HepG2 (cell line): Measurements from ENCODE around the gene NPC1. TPM values are rescaled to one million over a fixed set of nuclear protein-coding genes. Genes with fewer than 3 reads are reported as not detected.

ENCODE experiments used
- AHR ChIP-seq: IDR thresholded peaks from 2 replicates; pipeline ENCODE4 v1.6.1; 2018; ENCODE audit warnings: missing genetic modification reagents, missing compliant biosample characterization
- EED ChIP-seq: sonication (generic); formaldehyde crosslinking; IDR thresholded peaks from 2 replicates; pipeline ENCODE4 v1.5.0; 2020; ENCODE audit warnings: mild to moderate bottlenecking, missing genetic modification reagents
- FIP1L1 ChIP-seq: fragments of 200-400 bp; formaldehyde crosslinking; IDR thresholded peaks from 2 replicates; pipeline ENCODE4 v1.6.1; 2018; ENCODE audit warnings: low read depth, mild to moderate bottlenecking, low read length, moderate library complexity, borderline replicate concordance; ENCODE audit not compliant: insufficient read depth
- HCFC1 ChIP-seq: fragments of 150-350 bp; IDR thresholded peaks from 2 replicates; pipeline ENCODE4 v1.6.1; 2014; ENCODE audit warnings: low read depth, low read length
- IRX3 ChIP-seq: sonication (generic); formaldehyde crosslinking; IDR thresholded peaks from 2 replicates; pipeline ENCODE4 v1.8.1; 2023; ENCODE audit warnings: mild to moderate bottlenecking, low read depth, missing genetic modification reagents, borderline replicate concordance
- MIXL1 ChIP-seq: IDR thresholded peaks from 2 replicates; pipeline ENCODE4 v1.6.1; 2016
- RAD21 ChIP-seq: fragments of 450-650 bp; formaldehyde crosslinking; IDR thresholded peaks from 2 replicates; pipeline ENCODE4 v1.5.0; 2020; ENCODE audit warnings: mild to moderate bottlenecking
- REPIN1 ChIP-seq: sonication (generic); formaldehyde crosslinking; IDR thresholded peaks from 2 replicates; pipeline ENCODE4 v1.8.0; 2022; ENCODE audit warnings: missing genetic modification reagents, low read depth, mild to moderate bottlenecking, borderline replicate concordance
- RXRB ChIP-seq: IDR thresholded peaks from 2 replicates; pipeline ENCODE4 v1.6.1; 2016; ENCODE audit warnings: borderline replicate concordance, missing genetic modification reagents, missing compliant biosample characterization
- ZBTB1 ChIP-seq: sonication (generic); formaldehyde crosslinking; IDR thresholded peaks from 2 replicates; pipeline ENCODE4 v1.4.0; 2020; ENCODE audit warnings: missing genetic modification reagents, borderline replicate concordance
- ZMYM3 ChIP-seq: sonication (generic); formaldehyde crosslinking; IDR thresholded peaks from 2 replicates; pipeline ENCODE4 v1.5.1; 2020; ENCODE audit warnings: mild to moderate bottlenecking, missing genetic modification reagents
- ZNF121 ChIP-seq: sonication (generic); formaldehyde crosslinking; IDR thresholded peaks from 2 replicates; pipeline ENCODE4 v1.5.0; 2020; ENCODE audit warnings: mild to moderate bottlenecking, missing genetic modification reagents
- ZNF205 ChIP-seq: IDR thresholded peaks from 2 replicates; pipeline ENCODE4 v1.6.1; 2018; ENCODE audit warnings: missing biosample characterization, missing genetic modification reagents
- ZNF207 ChIP-seq: fragments of 450-650 bp; IDR thresholded peaks from 2 replicates; pipeline ENCODE4 v1.6.1; 2016; ENCODE audit warnings: antibody characterized with exemption, borderline replicate concordance
- ZNF441 ChIP-seq: sonication (generic); formaldehyde crosslinking; IDR thresholded peaks from 2 replicates; pipeline ENCODE4 v1.7.0; 2021; ENCODE audit warnings: missing genetic modification reagents, borderline replicate concordance
- ZNF629 ChIP-seq: sonication (generic); formaldehyde crosslinking; conservative IDR thresholded peaks from 2 replicates; pipeline ENCODE4 v1.5.0; 2020; ENCODE audit warnings: missing genetic modification reagents
- ZNF841 ChIP-seq: sonication (generic); formaldehyde crosslinking; IDR thresholded peaks from 2 replicates; pipeline ENCODE4 v1.8.1; 2023; ENCODE audit warnings: missing genetic modification reagents, borderline replicate concordance
- polyA plus RNA-seq, 8 experiments: library from polyadenylated mRNA; depleted of rRNA in 3 of 8; stranded (reverse) in 7 of 8; unstranded in 1 of 8; fragments of >200 nt; fragmentation: Illumina TruSeq in 4 of 8; extraction: Trizol in 4 of 8; gene quantifications; 2 replicates each; pipeline versions ENCODE4 v1.2.1 to v1.2.3, GENCODE V29; 2011 to 2016; ENCODE audit warnings: low read depth in 4 of 8, missing spikeins in 1 of 8, mixed read lengths in 1 of 8; ENCODE audit not compliant: insufficient read depth in 1 of 8
- total RNA-seq, 5 experiments: library from RNA; depleted of rRNA; stranded (reverse); fragments of >200 nt; fragmentation: Illumina TruSeq; extraction: Trizol; gene quantifications; 2 replicates each; pipeline ENCODE4 v1.2.3, GENCODE V29; 2016; ENCODE audit warnings: low read depth in 1 of 5
- TF ChIP-seq, protein P1 (sequence below): conservative IDR thresholded peaks from 2 replicates; pipeline ENCODE4 v1.6.1; 2018; ENCODE audit warnings: missing genetic modification reagents
- TF ChIP-seq, protein P2 (sequence below): sonication (generic); formaldehyde crosslinking; IDR thresholded peaks from 2 replicates; pipeline ENCODE4 v1.5.1; 2020; ENCODE audit warnings: missing genetic modification reagents, mild to moderate bottlenecking, borderline replicate concordance
- TF ChIP-seq, protein P3 (sequence below): sonication (generic); formaldehyde crosslinking; IDR thresholded peaks from 2 replicates; pipeline ENCODE4 v1.5.1; 2020; ENCODE audit warnings: mild to moderate bottlenecking, missing genetic modification reagents, moderate library complexity
- TF ChIP-seq, protein P4 (sequence below): IDR thresholded peaks from 2 replicates; pipeline ENCODE4 v1.6.1; 2016; ENCODE audit warnings: control low read depth

NPC1 gene
- total and polyA plus RNA-seq, 2 of the 13 experiments (the other 11 are each of a cell fraction or from before 2014, with no cell fraction given): 46.5 to 114 TPM

DNA sequence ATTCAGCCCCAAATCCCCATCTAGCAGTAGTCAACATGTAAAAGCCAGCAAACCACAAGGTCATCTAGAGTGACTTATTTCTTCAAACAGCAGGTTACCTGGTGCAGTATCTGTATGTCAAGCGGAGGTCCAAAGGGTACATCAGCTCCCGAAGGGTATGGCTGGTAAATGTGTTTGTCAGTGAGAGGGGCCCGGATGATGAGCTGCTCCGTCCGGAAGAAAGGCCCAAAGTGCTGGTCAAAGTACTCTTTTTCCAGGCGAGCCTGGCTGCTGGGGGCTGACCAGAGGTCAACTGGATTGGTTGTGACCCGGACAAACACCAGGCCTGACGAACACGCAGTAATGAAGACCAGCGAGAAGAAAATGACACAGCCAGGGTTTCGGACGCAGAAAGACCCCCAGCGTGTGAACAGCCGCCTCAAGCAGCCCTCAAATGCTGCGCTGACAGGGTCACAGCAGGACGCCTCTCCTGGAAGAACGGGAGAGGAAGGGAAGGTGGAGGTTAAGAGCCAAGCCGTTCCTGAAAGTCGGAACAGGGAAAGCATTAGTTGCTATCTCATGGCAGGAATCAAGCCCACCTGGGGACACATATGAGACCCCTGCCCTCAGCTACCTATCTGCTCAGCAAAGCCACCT, 30.0 kb downstream of the NPC1 start (continued):
- TF ChIP-seq ZNF121 (CRISPR knock-in tag) (peak; percentile 69), ZNF441 (CRISPR knock-in tag) (peak; percentile 87), RXRB (CRISPR knock-in tag) (peak; percentile 94), ZBTB1 (CRISPR knock-in tag) (no peak), FIP1L1 (0 out of 2 replicates have a peak, but pooled peaks have one; percentile 29), MIXL1 (CRISPR knock-in tag) (peak; percentile 81; the same call in 1 of the 2 replicates), EED (CRISPR knock-in tag) (no peak), IRX3 (CRISPR knock-in tag) (no peak), REPIN1 (CRISPR knock-in tag) (peak; percentile 68; the same call in 1 of the 2 replicates), ZNF841 (CRISPR knock-in tag) (no peak), ZMYM3 (CRISPR knock-in tag) (peak; percentile 90), ZNF207 (no peak), ZNF205 (CRISPR knock-in tag) (0 out of 2 replicates have a peak, but pooled peaks have one; percentile 48), ZNF629 (peak; percentile 83), RAD21 (CRISPR knock-in tag) (peak; percentile 44; the same call in 1 of the 2 replicates), AHR (CRISPR knock-in tag) (no peak), HCFC1 (no peak)
- TF ChIP-seq, protein P1, sequence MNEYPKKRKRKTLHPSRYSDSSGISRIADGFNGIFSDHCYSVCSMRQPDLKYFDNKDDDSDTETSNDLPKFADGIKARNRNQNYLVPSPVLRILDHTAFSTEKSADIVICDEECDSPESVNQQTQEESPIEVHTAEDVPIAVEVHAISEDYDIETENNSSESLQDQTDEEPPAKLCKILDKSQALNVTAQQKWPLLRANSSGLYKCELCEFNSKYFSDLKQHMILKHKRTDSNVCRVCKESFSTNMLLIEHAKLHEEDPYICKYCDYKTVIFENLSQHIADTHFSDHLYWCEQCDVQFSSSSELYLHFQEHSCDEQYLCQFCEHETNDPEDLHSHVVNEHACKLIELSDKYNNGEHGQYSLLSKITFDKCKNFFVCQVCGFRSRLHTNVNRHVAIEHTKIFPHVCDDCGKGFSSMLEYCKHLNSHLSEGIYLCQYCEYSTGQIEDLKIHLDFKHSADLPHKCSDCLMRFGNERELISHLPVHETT (CRISPR knock-in tag): 0 out of 2 replicates have a peak, but pooled peaks have one; percentile 38
- TF ChIP-seq, protein P2, sequence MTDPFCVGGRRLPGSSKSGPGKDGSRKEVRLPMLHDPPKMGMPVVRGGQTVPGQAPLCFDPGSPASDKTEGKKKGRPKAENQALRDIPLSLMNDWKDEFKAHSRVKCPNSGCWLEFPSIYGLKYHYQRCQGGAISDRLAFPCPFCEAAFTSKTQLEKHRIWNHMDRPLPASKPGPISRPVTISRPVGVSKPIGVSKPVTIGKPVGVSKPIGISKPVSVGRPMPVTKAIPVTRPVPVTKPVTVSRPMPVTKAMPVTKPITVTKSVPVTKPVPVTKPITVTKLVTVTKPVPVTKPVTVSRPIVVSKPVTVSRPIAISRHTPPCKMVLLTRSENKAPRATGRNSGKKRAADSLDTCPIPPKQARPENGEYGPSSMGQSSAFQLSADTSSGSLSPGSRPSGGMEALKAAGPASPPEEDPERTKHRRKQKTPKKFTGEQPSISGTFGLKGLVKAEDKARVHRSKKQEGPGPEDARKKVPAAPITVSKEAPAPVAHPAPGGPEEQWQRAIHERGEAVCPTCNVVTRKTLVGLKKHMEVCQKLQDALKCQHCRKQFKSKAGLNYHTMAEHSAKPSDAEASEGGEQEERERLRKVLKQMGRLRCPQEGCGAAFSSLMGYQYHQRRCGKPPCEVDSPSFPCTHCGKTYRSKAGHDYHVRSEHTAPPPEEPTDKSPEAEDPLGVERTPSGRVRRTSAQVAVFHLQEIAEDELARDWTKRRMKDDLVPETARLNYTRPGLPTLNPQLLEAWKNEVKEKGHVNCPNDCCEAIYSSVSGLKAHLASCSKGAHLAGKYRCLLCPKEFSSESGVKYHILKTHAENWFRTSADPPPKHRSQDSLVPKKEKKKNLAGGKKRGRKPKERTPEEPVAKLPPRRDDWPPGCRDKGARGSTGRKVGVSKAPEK (CRISPR knock-in tag): peak; percentile 70; the same call in 1 of the 2 replicates
- TF ChIP-seq, protein P3, sequence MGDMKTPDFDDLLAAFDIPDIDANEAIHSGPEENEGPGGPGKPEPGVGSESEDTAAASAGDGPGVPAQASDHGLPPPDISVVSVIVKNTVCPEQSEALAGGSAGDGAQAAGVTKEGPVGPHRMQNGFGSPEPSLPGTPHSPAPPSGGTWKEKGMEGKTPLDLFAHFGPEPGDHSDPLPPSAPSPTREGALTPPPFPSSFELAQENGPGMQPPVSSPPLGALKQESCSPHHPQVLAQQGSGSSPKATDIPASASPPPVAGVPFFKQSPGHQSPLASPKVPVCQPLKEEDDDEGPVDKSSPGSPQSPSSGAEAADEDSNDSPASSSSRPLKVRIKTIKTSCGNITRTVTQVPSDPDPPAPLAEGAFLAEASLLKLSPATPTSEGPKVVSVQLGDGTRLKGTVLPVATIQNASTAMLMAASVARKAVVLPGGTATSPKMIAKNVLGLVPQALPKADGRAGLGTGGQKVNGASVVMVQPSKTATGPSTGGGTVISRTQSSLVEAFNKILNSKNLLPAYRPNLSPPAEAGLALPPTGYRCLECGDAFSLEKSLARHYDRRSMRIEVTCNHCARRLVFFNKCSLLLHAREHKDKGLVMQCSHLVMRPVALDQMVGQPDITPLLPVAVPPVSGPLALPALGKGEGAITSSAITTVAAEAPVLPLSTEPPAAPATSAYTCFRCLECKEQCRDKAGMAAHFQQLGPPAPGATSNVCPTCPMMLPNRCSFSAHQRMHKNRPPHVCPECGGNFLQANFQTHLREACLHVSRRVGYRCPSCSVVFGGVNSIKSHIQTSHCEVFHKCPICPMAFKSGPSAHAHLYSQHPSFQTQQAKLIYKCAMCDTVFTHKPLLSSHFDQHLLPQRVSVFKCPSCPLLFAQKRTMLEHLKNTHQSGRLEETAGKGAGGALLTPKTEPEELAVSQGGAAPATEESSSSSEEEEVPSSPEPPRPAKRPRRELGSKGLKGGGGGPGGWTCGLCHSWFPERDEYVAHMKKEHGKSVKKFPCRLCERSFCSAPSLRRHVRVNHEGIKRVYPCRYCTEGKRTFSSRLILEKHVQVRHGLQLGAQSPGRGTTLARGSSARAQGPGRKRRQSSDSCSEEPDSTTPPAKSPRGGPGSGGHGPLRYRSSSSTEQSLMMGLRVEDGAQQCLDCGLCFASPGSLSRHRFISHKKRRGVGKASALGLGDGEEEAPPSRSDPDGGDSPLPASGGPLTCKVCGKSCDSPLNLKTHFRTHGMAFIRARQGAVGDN (CRISPR knock-in tag): peak; percentile 100
- TF ChIP-seq, protein P4, sequence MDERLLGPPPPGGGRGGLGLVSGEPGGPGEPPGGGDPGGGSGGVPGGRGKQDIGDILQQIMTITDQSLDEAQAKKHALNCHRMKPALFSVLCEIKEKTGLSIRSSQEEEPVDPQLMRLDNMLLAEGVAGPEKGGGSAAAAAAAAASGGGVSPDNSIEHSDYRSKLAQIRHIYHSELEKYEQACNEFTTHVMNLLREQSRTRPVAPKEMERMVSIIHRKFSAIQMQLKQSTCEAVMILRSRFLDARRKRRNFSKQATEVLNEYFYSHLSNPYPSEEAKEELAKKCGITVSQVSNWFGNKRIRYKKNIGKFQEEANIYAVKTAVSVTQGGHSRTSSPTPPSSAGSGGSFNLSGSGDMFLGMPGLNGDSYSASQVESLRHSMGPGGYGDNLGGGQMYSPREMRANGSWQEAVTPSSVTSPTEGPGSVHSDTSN (CRISPR knock-in tag): no peak
